Measurements from ENCODE around the gene MYO15B. TPM values are rescaled to one million over a fixed set of nuclear protein-coding genes. Genes with fewer than 3 reads are reported as not detected.
"Not testable (repeated sequence)": the region's sequence is repeated elsewhere in the genome, so short reads cannot be mapped to it uniquely, and the experiment has no call there.

Gene MYO15B
- polyA plus RNA-seq, 6 donors from 2014 or later = 2.9 to 5.9 (median 3.5) TPM

DNA sequence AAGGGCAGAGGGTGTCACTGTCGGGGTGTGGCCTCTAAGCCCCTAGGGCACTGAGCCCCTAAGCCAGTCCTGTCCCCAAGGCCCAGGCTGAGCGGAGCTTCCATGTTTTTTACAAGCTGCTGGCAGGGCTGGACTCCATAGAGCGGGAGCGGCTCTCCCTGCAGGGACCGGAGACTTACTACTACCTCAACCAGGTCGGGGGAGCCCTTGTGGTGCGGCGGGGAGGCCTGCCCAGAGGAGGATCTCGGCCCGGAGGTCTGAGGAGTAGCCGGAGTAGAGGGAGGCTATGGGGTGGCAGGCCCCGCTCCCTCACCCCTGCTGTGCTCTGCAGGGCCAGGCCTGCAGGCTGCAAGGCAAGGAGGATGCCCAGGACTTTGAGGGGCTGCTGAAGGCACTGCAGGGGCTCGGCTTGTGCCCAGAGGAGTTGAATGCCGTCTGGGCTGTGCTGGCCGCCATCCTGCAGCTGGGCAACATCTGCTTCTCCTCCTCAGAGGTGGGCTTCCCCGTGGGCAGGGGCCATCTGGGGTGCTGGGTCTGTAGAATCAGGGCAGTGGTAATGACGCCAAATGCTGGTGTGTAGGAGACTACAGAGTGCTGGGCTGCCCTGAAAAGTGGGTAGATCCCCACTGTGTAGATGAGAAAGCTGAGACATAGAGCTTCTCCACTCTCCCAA, 4.9 kb downstream of the MYO15B start:
- no peak overlapping the region for H3K27ac Mint-ChIP-seq
- no peaks in the 10 kb centered on the region for H3K36me3 Mint-ChIP-seq
- H3K4me1 Mint-ChIP-seq = peaks cover 5 to 16% (median 9%) of the 10 kb centered on the region in 3 donors
- no peaks in the 10 kb centered on the region for H3K27me3 Mint-ChIP-seq
- H3K4me3 Mint-ChIP-seq = peak overlapping the region in 1 of 8 donors; percentile 33
- ATAC-seq (ENCODE audit: low read depth in 2 of 2) (no peak), DNase-seq (no peak)
- H3K9me3 Mint-ChIP-seq = no peaks in the 10 kb centered on the region

DNA sequence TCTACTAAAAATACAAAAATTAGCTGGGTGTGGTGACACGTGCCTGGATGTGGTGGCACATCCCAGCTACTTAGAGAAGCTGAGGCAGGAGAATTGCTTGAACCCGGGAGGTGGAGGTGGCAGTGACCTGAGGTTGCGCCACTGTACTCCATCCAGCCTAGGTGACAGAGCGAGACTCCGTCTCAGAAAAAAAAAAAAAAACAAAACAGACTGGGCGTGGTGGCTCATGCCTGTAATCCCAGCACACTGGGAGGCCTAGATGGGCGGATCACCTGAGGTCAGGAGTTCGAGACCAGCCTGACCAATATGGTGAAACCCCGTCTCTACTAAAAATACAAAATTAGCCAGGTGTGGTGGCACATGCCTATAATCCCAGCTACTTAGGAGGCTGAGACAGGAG, 5.8 kb downstream of the MYO15B start:
- peak overlapping the region in 1 of 8 donors; percentile 42 for H3K4me3 Mint-ChIP-seq
- H3K27ac Mint-ChIP-seq = peak overlapping the region in 1 of 6 donors; percentile 42
- H3K36me3 Mint-ChIP-seq; H3K9me3 Mint-ChIP-seq; DNase-seq; H3K27me3 Mint-ChIP-seq; ATAC-seq (ENCODE audit: low read depth in 2 of 2): not testable (repeated sequence)
- H3K4me1 Mint-ChIP-seq = peaks cover 5 to 12% (median 9%) of the 10 kb centered on the region in 3 donors

DNA sequence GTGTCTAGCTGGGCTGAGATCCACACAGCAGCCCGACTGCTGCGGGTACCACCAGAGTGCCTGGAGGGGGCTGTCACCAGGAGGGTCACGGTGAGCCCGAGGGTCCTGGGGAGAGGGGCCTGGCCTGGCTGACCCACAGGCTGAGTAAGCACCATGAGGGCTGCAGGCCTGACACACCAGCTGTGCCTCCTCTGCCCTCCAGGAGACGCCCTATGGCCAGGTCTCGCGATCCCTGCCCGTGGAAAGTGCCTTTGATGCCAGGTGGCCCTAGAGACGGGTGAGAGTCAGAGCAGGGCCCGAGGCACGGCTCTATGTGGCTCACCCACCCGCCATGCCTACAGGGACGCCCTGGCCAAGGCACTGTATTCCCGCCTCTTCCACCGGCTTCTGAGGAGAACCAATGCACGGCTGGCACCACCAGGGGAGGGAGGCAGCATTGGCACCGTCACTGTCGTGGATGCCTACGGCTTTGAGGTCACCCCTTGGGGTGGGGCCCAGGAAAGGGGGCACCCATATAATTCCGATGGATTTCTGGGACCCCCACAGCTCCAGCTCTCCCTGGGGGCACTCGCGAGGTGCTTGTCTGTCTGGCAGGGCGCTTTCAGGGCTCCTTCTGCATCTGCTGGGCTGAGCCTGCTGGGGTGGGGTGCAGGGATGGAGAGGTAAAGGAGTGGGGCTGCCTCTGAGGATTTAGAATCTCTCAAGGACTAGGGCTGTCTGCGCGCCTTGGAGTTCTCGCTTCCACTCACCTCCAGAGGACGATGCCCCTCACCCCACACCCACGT, 7.1 kb downstream of the MYO15B start:
- H3K36me3 Mint-ChIP-seq = no peaks in the 10 kb centered on the region
- peaks cover 5 to 12% (median 9%) of the 10 kb centered on the region in 3 donors for H3K4me1 Mint-ChIP-seq
- DNase-seq = no peak
- H3K27ac Mint-ChIP-seq = no peak overlapping the region
- H3K27me3 Mint-ChIP-seq = no peaks in the 10 kb centered on the region
- no peaks in the 10 kb centered on the region for H3K9me3 Mint-ChIP-seq
- H3K4me3 Mint-ChIP-seq = no peak overlapping the region
- no peak for ATAC-seq (ENCODE audit: low read depth in 2 of 2)

DNA sequence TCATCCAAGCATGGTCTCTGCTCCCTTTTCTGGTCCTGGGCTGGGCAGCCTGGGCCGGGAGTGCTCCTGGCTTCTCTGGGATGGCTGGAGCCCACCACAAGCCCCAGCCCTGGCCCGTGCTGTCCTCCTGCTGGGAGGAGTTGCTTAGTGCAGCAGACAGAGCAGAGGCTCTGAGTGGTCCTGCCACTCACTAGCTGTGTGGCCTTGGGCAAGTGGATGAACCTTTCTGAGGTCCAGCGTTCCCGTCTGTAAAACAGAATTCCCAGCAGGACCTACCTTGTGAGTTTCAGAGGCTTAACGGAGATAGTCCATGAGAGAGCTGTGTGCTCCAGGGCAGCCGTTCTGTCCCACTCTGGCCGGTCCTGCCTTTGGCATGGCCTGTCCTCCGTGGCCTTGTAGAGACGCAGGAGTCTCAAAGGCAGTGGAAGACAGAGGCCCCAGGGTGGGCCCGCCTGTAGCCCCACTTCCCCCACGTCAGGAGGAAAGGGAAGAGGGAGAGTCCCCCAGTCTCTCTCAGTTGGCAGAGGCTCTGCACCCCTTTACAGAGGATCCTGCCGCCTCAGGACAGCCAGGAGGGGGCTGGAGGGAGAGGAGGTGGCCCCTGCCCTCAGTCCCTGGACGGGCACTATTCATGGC, 7.8 kb downstream of the MYO15B start:
- DNase-seq (no peak), ATAC-seq (ENCODE audit: low read depth in 2 of 2) (no peak)
- Mint-ChIP-seq H3K36me3 (no peaks in the 10 kb centered on the region), H3K4me1 (peaks cover 5 to 11% (median 7%) of the 10 kb centered on the region in 3 donors), H3K9me3 (no peaks in the 10 kb centered on the region), H3K4me3 (no peak overlapping the region), H3K27me3 (no peaks in the 10 kb centered on the region), H3K27ac (peak overlapping the region in 1 of 6 donors; percentile 7)

DNA sequence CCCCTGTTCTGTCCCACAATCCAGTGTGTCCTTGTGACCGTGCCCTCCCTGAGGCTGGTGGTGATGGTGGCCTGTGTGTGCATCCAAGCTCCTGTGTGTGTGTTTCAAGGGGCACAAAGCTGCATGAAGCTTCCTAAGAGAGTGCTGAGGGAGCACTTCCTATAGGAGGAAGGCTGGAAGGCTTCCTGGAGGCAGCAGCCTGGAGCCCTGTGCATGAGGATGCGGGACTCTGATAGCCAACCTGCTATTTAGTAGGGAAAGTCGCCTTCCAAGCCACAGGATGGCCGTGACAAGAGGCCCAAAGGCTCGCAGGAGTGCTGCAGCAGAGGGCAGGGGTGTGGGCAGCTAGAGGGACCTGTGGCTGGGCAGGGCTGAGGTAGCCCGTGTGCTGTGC, 8.3 kb downstream of the MYO15B start:
- Mint-ChIP-seq H3K27me3 (no peaks in the 10 kb centered on the region), H3K9me3 (no peaks in the 10 kb centered on the region), H3K4me1 (peaks cover 3 to 6% (median 5%) of the 10 kb centered on the region in 3 donors), H3K27ac (peak overlapping the region in 2 of 6 donors; percentile 7 to 52), H3K4me3 (no peak overlapping the region), H3K36me3 (no peaks in the 10 kb centered on the region)
- no peak for ATAC-seq (ENCODE audit: low read depth in 2 of 2)
- no peak for DNase-seq

- Mint-ChIP-seq H3K4me1 (peaks cover 0 to 4% (median 4%) of the 10 kb centered on the region in 3 donors), H3K9me3 (no peaks in the 10 kb centered on the region), H3K27ac (no peak overlapping the region), H3K4me3 (no peak overlapping the region), H3K27me3 (no peaks in the 10 kb centered on the region), H3K36me3 (no peaks in the 10 kb centered on the region)
- no peak for ATAC-seq (ENCODE audit: low read depth in 2 of 2)
- no peak for DNase-seq
Observed at GRCh38 chr17:75596320-75597087, 8.9 kb downstream of the MYO15B start.

DNA sequence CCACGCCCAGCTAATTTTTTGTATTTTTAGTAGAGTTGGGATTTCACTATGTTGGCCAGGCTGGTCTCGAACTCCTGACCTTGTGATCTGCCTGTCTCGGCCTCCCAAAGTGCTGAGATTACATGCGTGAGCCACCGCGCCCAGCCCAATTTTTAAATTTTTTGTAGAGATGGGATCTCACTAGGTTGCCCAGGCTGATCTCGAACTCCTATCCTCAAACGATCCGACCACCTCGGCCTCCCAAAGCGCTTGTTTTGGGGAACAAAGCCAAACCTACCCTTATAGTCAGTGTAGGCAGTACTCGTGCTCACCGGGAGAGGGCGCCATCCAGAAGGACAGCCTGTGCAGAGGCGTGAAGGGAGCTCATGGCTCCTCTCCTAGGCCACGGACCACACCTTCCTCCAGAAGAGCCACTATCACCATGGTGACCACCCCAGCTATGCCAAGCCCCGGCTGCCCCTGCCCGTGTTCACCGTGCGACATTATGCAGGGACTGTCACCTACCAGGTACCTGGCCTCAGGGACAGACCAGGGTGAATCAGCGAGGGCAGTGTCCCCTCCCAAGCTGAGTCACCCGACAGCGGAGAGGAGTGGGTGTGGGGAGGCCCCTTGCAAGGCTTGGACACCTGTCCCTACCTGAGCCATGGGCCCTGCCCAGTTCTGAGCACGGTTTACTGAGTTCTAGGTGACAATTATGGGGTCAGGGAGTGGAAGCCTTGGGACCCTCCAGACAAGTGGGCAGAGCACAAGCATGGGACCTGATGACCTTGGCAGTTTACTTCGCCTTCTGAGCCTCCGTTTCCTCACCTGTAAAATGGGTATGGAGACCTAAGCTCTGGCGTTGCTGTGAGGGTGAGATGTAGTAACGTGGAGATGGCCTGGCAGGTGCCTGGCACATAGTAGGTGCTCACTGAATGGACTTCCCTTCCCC, 13.7 kb downstream of the MYO15B start:
- DNase-seq (peak; percentile 31), ATAC-seq (ENCODE audit: low read depth in 2 of 2) (peak; percentile 75 to 88)
- Mint-ChIP-seq H3K9me3 (no peaks in the 10 kb centered on the region), H3K27me3 (no peaks in the 10 kb centered on the region), H3K4me1 (peaks cover 0 to 11% (median 4%) of the 10 kb centered on the region in 3 donors), H3K27ac (peak overlapping the region in 1 of 6 donors; percentile 37), H3K36me3 (peaks cover 0 to 8% of the 10 kb centered on the region in 2 donors), H3K4me3 (peak overlapping the region in 1 of 8 donors; percentile 42)

DNA sequence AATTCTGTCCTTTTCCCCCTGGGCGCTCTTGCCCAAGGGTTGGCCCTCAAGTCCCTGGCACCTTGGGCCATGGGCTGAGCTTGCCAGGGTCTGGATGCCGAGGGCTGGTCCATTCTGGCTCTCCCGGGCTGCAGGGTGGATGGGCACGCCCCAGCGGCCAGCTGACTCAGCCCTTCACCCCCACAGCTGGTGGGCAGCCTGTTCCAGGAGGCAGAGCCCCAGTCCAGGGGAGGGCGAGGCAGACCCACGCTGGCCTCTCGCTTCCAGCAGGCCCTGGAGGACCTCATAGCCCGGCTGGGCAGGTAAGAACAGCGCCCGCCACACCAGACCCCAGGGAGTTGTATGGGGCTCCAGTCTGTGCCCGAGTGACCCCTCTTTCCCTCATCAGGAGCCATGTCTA, 15.0 kb downstream of the MYO15B start:
- Mint-ChIP-seq H3K27ac (no peak overlapping the region), H3K4me3 (no peak overlapping the region), H3K36me3 (peaks cover 0 to 8% of the 10 kb centered on the region in 2 donors), H3K27me3 (no peaks in the 10 kb centered on the region), H3K4me1 (peaks cover 0 to 11% (median 6%) of the 10 kb centered on the region in 3 donors), H3K9me3 (no peaks in the 10 kb centered on the region)
- ATAC-seq (ENCODE audit: low read depth in 2 of 2) = no peak
- DNase-seq = no peak

- Mint-ChIP-seq H3K4me3 (peak overlapping the region in 1 of 8 donors; percentile 30), H3K9me3 (no peaks in the 10 kb centered on the region), H3K36me3 (peaks cover 0 to 8% of the 10 kb centered on the region in 2 donors), H3K27ac (no peak overlapping the region), H3K27me3 (no peaks in the 10 kb centered on the region), H3K4me1 (peaks cover 0 to 11% (median 6%) of the 10 kb centered on the region in 3 donors)
- no peak for ATAC-seq (ENCODE audit: low read depth in 2 of 2)
- no peak for DNase-seq
Observed at GRCh38 chr17:75603123-75603522, 15.5 kb downstream of the MYO15B start.

- ATAC-seq (ENCODE audit: low read depth in 2 of 2) = no peak
- Mint-ChIP-seq H3K27ac (peak overlapping the region in 2 of 6 donors; percentile 21 to 89), H3K4me1 (peaks cover 0 to 11% (median 6%) of the 10 kb centered on the region in 3 donors), H3K36me3 (peaks cover 0 to 8% of the 10 kb centered on the region in 2 donors), H3K9me3 (no peaks in the 10 kb centered on the region), H3K4me3 (no peak overlapping the region), H3K27me3 (no peaks in the 10 kb centered on the region)
- DNase-seq = no peak
Observed at GRCh38 chr17:75604034-75604695, 16.6 kb downstream of the MYO15B start.

DNA sequence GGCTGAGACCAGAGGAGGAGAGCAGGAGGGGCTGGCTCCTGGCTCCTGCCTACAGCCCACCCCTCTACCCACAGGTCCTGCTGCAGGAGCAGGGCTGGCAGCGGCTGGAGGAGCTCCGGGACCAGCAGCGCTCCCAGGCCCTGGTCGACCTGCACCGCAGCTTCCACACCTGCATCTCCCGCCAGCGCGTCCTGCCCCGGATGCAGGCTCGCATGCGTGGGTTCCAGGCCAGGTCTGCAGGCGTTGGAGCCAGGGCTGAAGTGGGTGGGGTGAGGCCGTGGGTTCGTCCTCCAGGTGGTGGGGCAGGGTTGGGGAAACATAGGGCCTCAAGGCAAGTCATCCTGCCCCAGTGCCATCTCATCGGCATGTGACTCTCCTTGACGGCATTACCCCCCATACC, 18.2 kb downstream of the MYO15B start:
- Mint-ChIP-seq H3K27me3 (no peaks in the 10 kb centered on the region), H3K4me3 (peak overlapping the region in 1 of 8 donors; percentile 27), H3K9me3 (no peaks in the 10 kb centered on the region), H3K36me3 (peaks cover 0 to 8% of the 10 kb centered on the region in 2 donors), H3K4me1 (peaks cover 0 to 11% (median 6%) of the 10 kb centered on the region in 3 donors), H3K27ac (peak overlapping the region in 2 of 6 donors; percentile 51 to 70)
- DNase-seq (no peak), ATAC-seq (ENCODE audit: low read depth in 2 of 2) (no peak)

DNA sequence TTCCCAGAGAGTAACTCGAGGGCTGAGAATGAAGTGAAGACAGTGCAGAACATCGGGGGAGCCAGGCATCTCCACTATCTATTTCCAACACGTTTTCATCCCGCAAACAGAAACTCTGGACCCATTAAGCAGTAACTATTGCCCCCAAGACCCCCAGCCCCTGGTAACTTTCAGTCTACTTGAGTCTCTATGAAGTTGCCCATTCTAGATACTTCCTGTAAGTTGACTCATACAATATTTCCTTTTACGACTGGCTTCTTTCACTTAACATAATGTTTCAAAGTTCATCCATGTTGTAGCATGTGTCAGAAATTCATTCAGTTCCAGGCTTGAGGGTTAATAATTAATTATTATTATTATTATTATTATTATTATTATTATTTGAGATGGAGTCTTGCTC, 19.5 kb downstream of the MYO15B start:
- H3K4me1 Mint-ChIP-seq = peaks cover 0 to 7% (median 4%) of the 10 kb centered on the region in 3 donors
- H3K4me3 Mint-ChIP-seq = no peak overlapping the region
- no peaks in the 10 kb centered on the region for H3K27me3 Mint-ChIP-seq
- ATAC-seq (ENCODE audit: low read depth in 2 of 2) (no peak), DNase-seq (no peak)
- no peak overlapping the region for H3K27ac Mint-ChIP-seq
- H3K36me3 Mint-ChIP-seq = peaks cover 0 to 8% of the 10 kb centered on the region in 2 donors
- no peaks in the 10 kb centered on the region for H3K9me3 Mint-ChIP-seq

All from naive B cell (primary cell).